ENCODE measurements around the gene POLN. TPM values are rescaled to one million over a fixed set of nuclear protein-coding genes. Genes with fewer than 3 reads are reported as not detected.

Gene POLN
- total RNA-seq, 4 donors from 2014 or later = 0.70 to 6.6 (median 3.2) TPM

DNA sequence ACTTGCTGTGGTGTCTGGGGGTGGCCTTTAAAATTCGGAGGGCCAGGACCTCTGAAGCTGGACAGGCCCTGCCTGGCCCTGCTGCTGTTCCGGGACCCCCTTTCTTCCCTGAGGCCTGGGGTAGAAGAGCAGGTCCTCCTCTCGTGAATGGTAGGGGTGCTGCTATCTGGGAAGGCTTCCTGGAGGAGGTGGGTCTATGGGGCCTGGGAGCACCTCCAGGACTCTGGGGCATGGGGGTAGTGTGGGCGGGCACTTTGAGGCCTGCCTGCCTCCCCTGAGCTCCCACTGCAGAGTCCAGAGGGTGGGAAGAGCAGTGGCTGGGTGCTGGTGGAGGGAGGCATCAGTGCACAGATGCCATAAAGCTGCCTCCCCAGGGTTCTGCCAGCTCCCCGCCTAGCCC is 24.9 kb upstream of the POLN start:
- TF ChIP-seq, protein P1, sequence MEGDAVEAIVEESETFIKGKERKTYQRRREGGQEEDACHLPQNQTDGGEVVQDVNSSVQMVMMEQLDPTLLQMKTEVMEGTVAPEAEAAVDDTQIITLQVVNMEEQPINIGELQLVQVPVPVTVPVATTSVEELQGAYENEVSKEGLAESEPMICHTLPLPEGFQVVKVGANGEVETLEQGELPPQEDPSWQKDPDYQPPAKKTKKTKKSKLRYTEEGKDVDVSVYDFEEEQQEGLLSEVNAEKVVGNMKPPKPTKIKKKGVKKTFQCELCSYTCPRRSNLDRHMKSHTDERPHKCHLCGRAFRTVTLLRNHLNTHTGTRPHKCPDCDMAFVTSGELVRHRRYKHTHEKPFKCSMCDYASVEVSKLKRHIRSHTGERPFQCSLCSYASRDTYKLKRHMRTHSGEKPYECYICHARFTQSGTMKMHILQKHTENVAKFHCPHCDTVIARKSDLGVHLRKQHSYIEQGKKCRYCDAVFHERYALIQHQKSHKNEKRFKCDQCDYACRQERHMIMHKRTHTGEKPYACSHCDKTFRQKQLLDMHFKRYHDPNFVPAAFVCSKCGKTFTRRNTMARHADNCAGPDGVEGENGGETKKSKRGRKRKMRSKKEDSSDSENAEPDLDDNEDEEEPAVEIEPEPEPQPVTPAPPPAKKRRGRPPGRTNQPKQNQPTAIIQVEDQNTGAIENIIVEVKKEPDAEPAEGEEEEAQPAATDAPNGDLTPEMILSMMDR (IDR thresholded peaks at IDR 0.05) = no peak
- TF ChIP-seq POLR2A (IDR thresholded peaks at IDR 0.05) = no peak
- no peak overlapping the region for H3K4me3 ChIP-seq
- DNase-seq = no peak
- no peaks in the 10 kb centered on the region for H3K27me3 ChIP-seq
- H3K4me1 ChIP-seq = peaks cover 0 to 16% (median 6%) of the 10 kb centered on the region in 4 donors
- no peaks in the 10 kb centered on the region for H3K9me3 ChIP-seq
- no peak overlapping the region for H3K27ac ChIP-seq
- H3K36me3 ChIP-seq = peaks cover 0 to 13% (median 0%) of the 10 kb centered on the region in 3 donors

DNA sequence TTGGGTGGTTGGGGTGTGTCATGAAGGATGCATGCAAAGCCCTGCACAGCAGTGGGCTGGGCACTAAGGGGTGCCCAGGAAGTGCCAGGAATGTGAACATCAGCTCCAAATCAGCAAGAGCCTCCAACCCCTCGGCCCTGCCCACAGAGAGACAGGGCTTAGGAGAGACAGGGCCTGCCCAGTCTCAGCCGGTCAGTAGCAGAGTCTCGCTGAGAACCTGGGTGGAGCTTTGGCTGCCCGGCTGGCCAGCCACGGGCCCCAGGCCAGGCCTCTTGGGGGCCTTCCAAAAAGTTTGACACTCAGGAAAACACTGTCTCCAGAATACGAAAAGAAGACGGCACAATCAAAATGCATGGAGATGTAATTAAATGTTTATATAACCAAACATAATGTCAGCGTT is 24.3 kb upstream of the POLN start:
- no peak overlapping the region for H3K4me3 ChIP-seq
- no peak for DNase-seq
- no peaks in the 10 kb centered on the region for H3K27me3 ChIP-seq
- TF ChIP-seq, protein P1 (IDR thresholded peaks at IDR 0.05) = no peak
- TF ChIP-seq POLR2A (IDR thresholded peaks at IDR 0.05) = no peak
- no peaks in the 10 kb centered on the region for H3K9me3 ChIP-seq
- H3K36me3 ChIP-seq = peaks cover 0 to 8% (median 0%) of the 10 kb centered on the region in 3 donors
- H3K4me1 ChIP-seq = peaks cover 0 to 16% (median 7%) of the 10 kb centered on the region in 4 donors
- H3K27ac ChIP-seq = peak overlapping the region in 1 of 4 donors; percentile 35

DNA sequence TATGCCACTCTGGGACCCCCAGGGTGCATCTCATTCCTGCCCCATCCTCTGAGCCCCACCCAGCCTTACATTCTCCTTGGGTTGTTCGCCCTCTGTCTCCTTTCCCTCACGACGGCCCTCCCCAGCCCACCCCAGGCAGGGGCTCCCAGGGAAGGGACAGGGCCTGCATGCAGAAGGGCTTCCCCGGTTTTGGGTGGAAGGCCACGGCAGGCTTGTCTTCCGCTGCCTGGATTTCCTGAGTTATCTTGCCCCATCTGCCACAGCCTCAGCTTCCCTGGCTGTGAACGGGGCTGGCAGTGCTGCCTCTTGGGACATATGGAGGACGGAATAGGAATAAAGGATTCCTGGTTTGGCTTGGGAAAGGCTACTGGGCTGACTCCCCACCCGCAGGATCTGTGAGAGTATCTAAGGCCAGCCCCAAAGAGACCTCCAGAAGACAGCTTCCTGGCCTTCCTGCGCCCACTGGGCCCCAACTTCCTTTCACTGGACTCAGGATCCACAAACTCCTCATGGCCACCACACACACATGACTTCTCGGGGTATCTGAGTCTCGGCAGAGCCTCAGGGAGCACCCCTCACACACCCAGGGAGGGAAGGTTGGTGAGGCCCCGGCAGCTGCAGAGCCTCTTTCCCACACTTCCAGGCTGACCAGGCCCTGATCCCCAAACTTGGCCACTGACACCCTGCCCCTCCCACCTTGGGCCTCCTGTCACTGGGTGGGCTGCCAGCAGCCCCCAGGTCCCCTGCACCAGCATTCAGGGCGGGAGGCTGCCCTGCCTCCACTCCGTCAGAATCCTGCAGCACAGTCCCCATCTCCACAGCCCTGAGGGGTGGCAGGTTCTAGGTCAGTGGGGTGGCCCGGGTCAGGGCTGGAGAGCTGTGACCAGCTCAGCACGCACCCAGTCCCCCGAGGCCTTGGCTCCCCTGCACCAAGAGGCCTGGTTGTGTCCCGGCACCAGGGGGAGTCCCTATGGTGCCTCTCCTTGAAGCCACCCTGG is 23.5 kb upstream of the POLN start:
- DNase-seq = no peak
- no peak for TF ChIP-seq POLR2A (IDR thresholded peaks at IDR 0.05)
- TF ChIP-seq, protein P1 (IDR thresholded peaks at IDR 0.05) = no peak
- peaks cover 0 to 21% (median 13%) of the 10 kb centered on the region in 4 donors for H3K4me1 ChIP-seq
- H3K36me3 ChIP-seq = peaks cover 0 to 3% (median 0%) of the 10 kb centered on the region in 3 donors
- no peaks in the 10 kb centered on the region for H3K27me3 ChIP-seq
- H3K4me3 ChIP-seq = no peak overlapping the region
- H3K9me3 ChIP-seq = no peaks in the 10 kb centered on the region
- peak overlapping the region in 1 of 4 donors; percentile 35 for H3K27ac ChIP-seq

DNA sequence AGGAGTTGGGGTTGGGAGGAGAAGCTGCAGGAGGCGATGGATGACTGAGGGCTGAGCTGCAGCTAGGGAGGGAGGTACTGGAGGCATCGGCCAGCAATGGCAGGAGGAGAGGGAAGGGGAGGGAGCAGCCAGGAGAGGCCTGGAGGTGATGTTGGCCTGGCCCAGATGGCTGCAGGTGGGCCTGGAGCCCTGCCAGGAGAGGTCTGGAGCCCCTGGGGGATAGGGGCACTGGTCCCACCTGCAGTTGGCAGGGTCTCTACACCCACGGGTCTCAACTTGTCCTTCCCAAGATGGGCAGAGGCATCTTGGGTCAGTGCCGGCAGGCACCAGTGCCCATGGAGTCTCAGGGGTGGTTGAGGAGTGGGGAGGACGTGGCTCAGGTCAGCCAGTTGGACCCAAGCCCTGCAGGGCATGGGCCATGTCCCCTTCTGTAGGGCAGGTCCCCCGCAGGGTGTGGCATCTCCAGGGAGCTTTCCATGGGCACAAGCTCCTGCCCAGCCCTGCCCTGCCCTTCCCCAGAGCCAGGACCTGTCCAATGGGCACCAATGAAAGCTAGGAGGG is 22.6 kb upstream of the POLN start:
- no peak for DNase-seq
- no peaks in the 10 kb centered on the region for H3K27me3 ChIP-seq
- H3K36me3 ChIP-seq = no peaks in the 10 kb centered on the region
- H3K4me3 ChIP-seq = no peak overlapping the region
- peaks cover 0 to 29% (median 15%) of the 10 kb centered on the region in 4 donors for H3K4me1 ChIP-seq
- no peak overlapping the region for H3K27ac ChIP-seq
- no peak for TF ChIP-seq POLR2A (IDR thresholded peaks at IDR 0.05)
- TF ChIP-seq, protein P1 (IDR thresholded peaks at IDR 0.05) = no peak
- H3K9me3 ChIP-seq = no peaks in the 10 kb centered on the region

DNA sequence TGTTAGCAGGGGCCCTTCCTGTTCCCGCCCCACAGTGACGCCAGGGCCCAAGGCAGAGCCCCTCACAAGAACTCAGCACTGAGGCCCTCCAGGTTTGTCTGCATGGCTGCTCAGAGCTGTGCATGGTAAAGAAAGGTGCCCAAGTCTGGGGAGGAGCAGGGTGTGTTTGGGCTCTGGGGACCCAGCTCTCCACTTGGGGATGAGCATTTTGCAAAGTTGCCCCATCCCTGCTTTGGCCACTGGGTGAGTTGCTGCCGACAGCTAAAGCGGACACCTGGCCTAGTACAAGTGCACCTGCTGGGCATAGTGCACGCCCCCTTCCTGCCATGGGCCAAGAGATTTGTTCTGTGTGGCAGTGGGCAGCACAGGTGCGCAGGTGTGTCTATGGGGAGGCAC is 22.0 kb upstream of the POLN start:
- no peak overlapping the region for H3K27ac ChIP-seq
- peak in 1 of 3 donors; percentile 50 for DNase-seq
- H3K9me3 ChIP-seq = no peaks in the 10 kb centered on the region
- peaks cover 0 to 35% (median 15%) of the 10 kb centered on the region in 4 donors for H3K4me1 ChIP-seq
- H3K36me3 ChIP-seq = no peaks in the 10 kb centered on the region
- no peaks in the 10 kb centered on the region for H3K27me3 ChIP-seq
- TF ChIP-seq, protein P1 (IDR thresholded peaks at IDR 0.05) = no peak
- no peak for TF ChIP-seq POLR2A (IDR thresholded peaks at IDR 0.05)
- no peak overlapping the region for H3K4me3 ChIP-seq
